ENCODE measurements around the gene ZFP62.
"Not testable (repeated sequence)": the region's sequence is repeated elsewhere in the genome, so short reads cannot be mapped to it uniquely, and the experiment has no call there.

The ZFP62 gene

DNA sequence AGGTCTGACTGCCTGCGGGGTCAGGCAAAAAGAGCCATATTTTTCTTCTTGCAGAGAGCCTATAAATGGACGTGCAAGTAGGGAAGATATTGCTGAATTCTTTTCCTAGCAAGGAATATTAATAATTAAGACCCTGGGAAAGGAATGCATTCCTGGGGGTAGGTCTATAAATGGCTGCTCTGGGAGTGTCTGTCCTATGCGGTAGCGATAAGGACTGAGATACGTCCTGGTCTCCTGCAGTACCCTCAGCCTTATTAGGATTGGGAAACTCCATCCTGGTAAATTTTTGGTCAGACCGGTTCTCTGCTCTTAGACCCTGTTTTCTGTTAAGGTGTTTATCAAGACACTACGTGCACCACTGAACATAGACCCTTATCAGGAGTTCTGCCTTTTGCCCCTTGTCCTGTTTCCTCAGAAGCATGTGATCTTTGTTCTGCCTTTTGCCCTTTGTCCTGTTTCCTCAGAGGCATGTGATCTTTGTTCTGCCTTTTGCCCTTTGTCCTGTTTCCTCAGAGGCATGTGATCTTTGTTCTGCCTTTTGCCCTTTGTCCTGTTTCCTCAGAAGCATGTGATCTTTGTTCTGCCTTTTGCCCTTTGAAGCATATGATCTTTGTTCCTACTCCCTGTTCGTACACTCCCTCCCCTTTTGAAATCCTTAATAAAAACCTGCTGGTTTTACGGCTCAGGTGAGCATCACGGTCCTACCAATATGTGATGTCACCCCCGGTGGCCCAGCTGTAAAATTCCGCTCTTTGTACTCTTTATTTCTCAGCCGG is 32.1 kb downstream of the ZFP62 start:
- DNase-seq = not testable (repeated sequence)

DNA sequence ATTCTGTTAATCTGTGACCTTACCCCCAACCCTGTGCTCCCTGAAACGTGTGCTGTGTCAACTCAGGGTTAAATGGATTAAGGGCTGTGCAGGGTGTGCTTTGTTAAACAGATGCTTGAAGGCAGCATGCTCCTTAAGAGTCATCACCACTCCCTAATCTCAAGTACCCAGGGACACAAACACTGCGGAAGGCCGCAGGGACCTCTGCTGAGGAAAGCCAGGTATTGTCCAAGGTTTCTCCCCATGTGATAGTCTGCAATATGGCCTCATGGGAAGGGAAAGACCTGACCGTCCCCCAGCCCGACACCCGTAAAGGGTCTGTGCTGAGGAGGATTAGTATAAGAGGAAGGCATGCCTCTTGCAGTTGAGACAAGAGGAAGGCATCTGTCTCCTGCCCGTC is 33.7 kb downstream of the ZFP62 start:
- not testable (repeated sequence) for DNase-seq

DNA sequence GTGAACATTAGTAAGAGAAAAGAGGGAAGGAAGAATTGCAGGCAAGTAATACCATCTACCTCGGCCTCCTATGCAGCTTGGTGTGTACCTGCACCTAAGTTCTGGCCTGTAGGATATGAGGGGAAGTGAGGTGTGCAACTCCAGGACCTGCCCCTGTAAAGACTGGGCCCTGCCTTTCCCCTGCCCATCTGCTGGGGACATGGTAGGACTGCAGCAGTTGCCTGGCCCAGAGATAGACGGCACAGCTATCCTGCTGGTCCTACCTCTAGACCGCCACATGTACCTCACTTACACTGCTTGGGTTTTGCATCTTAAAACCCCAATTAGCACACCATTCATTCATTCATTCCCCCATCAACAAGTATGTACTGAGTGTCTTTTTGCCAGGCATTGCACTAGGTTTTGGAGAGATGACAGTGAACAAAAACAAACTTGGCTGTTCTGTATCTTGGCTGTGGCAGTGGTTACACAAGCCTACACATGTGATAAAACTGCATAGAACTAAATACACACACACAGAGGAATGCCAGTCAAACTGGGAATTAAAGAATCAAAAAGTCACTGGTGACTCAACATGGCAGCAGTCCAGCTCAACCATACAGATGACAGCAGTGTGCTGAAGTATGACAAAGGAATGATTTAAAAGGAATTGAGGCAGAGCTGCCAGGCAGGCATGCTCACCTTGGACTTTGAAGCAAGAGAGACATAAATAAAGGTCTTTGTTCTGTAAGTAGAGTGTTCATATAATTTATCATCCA is 35.1 kb downstream of the ZFP62 start:
- DNase-seq = no peak

DNA sequence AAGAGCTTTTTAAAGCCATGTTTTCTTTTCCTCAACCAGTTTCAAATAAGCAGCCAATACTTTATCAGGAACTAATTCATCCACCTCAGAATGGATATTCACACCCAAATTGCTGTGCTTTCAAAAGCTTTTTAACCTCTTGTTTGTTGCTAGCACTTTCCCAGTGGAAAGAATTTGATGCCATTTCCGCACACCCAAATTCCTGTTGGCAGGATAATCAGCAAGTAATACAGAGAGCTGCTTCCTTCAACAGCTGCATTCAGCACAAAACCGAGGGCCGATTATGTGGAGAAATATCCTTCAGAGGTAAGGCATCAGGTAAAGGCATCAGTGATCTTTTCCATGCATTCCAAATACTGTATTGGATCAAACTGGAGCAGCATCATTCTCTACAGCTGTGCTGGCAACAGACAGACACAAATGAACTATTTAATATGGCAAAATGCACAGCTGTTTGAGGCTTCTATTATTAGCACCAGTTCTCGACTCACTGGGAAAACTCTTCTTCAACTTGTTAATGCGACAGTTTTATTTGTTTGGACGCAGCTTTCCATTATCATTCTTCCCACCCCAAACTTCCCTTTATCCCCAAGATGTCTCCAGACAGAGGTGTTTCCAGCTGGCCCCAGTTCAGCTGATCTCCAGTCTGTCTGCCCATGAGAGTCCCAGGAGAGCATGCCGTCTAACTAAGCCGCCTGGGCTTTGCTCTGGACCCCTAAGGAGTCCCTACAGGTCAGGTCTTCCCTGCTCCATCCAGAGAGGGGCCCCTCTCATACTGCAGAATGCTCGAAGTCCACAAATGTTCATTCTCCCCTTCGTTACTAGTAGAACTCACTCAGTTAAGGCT is 36.2 kb downstream of the ZFP62 start:
- no peak for DNase-seq

DNA sequence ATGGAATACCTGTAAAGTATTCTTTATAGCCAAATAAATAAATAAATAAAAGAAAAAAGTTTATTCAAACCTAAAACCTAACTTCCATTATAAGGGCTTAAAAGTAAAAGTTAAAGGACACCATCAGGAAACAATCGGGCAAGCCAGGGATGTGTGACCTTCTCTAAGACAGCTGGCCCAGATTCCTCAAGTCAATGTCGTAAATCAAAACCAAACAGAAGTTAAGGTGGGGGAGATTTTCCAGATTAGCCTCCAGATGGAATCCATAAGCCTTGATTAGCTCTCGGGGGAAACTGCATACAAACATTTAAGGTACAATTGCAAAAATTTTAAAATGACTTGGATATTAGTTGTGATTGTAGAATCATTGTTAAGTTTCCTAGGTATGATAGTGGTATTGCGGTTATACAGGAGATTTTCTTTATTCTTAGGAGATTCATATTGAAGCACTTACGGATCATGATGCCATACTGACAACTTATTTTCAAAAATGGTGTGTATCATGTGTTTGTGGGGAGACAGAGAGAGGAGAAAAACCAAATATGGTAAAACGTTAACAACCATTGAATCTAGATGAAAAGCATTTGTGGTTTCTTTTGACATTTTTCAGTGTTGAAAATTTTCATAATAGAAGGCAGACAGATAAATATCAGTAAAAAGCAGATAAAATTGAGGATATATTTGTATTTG is 37.0 kb downstream of the ZFP62 start:
- no peak for DNase-seq

DNA sequence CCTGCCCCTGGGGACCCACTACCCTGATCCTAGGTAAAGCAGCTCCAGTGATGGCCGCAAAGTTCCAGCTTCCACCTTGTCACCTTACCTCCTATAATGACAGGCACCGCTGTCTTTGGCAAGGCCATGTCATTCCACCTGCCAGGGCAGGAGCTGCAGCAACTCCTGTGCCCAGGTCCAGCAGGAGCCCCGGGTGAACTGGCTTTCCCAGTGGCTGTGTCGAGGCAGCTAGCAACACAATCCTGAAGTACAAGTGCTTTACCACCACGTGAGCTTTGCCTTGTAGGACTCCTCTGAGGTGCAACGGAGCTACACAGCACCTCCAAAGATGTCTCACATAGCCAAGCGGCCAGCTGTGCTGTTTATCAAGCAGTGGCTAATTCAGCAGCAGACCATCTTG is 37.7 kb downstream of the ZFP62 start:
- no peak for DNase-seq

DNA sequence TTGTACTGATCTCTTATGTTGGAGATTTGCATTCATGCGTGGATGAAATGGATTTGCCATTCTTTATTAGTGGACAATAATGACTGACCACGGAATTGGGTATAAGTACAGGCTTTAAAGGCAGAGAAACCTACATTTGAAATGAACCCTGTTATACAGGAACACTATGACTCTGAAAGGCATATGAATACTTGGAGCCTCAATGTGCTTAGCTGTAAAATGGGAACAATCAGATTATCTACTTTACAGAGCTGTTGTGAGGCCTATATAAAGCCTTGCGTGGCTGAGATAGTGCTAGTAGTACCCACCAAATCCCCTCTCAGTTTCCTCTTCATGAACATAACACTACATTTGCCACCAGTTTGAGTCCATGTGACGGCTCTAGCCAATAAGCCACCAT is 39.5 kb downstream of the ZFP62 start:
- DNase-seq = no peak

DNA sequence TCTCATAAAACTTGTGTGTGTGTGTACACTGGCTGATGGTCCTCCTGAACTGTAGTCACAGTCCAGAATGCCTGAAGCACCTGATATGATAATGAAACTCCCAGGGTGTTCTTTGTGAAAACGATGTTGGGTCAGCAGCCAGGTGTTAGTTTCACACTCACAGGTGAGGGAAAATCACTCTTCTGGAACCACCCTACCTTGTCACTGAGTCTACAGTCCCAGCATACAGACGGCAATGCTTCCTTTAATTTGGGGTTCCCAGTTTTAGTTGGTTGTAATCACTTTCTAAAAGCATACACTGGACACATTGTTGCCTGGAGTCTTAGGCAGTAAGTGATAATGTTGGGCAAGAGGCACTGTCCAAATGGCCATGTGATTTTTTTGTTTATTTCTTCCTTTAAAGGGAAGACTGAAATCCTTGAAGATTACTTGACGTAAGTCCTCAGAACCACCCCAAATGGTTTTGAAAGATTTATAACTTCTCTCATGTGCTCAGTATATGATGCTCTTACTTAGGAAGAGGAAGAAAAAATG is 40.2 kb downstream of the ZFP62 start:
- no peak for DNase-seq

DNA sequence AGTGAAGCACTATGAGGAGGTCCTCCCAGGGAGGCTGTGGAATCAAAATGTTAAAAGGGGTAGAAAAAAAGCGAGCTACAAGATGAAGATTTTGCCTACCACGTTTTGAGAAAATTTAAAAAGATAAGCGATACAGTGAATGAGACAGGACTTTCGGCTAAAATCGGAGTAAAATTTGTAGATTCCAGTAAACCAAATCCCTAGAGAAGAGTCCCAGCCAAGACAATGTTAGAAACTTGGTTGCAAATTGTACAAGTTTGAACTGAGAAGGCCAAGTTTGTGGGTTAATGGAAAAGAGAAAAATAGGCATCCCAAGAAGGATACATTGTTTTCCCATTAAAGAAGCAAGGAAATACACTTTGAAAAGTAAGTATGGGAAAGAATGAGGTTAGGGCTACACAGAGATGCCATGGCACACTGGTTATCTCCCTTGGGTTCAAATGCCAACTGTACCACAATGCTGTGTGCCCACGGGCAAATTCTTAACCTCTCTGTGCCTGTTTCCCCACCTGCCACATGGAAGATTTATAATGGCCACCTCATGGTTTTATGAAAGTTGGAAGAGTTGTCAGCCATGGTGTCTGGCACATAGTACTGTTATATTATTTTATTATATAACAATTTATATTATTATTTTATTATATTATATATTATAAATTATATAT is 42.3 kb downstream of the ZFP62 start:
- no peak for DNase-seq

DNA sequence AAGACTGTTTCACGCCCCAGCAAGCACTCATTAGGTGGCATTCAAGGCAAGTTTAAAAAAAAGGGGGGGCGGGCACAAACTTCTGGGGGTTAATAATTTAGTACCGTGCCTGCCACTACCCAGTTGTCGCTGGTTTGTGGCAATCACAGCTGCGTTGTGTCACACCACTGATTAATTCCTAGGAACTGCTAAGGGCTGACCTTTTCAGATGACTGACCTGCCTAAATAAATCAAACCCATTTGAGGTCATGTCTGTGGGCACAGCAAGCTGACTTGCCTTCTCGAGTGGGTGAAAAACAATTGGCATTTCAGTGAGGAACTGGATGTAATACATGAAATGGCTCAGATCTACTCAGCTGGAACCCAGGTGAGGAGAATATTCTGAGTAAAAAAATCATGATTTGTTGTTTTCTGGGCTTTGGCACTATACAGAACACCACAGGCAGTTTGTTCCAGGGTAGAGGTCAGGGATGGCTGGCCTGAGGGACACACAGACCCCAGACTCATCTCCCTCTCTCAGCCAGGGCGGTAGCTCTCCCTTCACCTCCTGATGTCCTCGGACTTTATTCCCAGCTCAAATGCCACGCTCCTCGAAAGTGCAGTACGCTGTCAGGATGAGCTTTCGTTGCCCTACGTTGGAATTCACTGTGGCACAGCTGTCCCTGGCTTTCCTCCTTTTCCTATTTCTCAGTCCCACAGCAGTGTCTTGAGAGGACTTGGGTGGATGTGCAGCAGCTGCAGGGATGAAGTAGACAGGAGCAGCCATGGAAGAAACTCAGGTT is 43.0 kb downstream of the ZFP62 start:
- no peak for DNase-seq

DNA sequence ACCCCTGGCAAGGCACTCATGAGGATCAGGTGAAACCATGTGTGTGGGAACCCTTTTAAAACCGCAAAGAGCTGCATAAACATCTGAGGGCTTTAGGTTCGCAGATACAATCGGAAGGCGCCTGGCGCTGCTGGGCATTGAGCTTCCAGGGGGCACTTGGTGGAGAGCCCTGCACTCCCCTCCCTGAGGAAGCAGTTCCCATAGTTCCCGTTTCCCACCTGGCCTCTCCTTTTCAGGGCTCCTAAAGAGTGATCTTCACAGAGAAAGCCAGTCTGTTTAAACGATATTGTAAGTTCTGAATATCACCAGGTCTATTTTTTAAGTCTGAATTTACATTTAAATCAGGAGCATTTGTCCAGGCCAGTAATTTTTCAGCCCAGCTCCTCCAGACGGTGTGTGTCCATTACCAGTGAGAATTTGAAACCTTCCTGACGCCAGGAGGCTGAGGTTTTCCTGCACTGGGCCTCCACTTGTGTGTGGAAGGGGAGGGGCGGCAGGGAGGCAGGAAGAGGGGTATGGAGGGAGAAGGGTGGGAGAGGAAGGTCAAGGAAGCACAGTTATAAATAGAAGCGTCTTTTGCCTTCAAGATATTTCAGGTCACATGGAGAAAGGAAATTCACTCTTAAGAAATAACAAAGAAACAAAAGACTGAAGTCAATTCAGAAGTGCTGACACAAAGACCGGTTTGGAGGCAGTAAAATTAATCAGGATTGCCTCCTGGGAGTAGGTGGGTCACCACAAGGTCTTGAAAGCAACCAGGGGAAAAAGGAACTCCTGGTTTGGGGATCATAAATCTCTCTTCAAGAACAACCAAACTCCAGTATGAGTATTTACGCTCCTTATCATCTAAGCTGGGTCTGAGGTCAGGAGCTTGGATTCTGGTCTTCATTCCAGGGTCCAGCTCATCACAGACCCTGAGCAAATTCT is 44.2 kb downstream of the ZFP62 start:
- DNase-seq = peak; percentile 37

DNA sequence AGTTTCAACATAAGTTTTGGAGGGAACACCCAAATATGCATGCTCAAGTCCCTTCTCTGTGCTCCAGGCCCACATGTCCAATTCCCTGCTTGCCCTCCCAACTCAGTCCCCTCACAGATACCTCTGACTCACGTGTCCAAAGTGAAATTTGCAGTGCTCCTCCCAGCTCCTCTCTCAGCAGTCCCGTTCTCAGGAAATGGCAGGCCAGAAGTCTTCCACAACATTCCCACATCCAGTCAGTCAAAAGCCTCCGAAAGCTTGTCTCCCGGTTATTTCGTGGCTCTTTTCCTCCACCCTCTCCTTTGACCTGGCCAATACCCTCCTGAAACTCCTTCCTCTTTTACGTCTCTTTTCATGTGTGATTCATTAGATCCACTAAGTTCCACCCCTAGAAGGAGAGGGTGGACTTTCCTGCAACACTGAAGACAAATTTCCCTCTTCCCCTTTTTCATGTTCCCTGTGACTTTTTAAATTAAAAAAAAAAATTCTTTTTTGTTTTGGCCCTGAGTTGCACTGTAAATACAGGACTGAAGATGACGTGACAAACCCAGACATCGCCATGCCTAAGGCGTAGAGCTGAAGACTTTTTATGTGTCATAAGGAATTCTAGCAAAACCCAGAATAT is 45.7 kb downstream of the ZFP62 start:
- DNase-seq = no peak

DNA sequence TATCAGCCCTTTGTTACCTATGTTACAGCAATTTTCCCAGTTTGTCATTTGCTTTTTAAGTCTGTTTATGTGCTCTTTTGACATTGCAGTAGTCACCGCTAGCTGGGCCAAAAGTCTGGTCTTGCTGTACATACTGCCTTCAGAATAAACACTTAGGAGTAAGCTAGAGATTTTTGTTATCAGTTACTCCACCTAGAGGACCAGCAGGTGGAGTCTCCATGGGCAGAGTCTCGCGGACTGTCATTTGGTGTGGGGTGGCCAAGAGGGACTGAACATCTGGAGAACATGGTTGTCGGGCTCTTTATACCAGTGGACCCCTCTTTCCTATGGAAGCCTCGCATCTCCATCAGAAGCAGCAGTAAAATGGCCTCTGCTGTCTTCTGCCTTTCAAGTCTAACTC is 47.7 kb downstream of the ZFP62 start:
- no peak for DNase-seq

DNA sequence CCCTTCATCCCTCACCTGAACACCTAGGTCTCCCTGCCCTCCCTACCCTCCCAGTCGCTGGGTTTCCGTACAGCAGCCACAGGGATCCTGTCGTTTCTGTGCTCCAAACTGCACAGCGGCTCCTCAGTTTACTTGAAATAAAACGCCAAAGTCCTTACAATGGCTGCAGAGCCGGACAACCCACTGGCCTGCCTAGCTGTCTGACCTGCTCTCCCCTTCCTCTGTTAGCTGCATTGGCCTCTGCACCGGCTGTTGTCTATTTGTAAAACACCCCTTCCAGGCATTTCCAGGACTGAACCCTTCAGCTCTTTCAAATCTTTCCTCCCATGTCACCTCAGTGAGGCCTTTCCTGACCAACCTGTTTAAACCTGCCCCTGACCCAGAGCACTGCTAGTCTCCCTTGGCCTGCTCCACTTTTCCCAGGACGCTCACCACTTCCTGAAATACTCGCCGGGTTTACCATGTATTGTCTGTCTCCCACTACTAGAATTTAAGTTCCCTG is 49.4 kb downstream of the ZFP62 start:
- DNase-seq = no peak

DNA sequence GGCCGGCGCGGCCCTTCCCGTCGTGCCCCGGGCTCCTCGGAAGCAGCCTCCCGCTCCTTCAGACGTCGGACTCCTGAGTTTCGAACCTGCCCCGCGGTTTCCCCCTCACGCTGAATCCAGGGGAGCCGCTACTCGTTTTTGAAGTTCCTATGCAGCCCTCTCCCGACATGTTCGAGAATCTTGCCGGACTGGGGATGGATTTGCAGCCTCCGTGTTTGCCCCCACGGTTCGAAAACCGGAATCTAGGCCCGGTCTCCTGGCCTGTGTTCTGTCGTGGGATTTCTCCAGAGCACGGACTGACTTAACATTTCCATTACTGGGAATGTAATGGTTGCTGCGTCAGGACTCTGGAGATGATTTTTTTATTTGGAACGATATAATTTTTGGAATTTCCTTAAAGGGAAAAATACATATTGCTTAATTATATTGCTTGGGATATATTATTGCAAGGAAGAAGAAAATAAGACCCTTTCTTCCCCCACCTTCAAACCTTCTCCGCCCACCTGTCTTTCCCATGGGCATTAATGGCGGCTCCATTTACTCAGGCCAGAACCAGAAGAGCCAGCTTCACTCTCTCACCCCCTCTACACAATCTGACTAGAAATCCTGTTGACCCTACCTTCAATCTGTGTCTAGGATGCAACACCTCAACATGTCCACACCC is 50.0 kb downstream of the ZFP62 start:
- no peak for DNase-seq

DNA sequence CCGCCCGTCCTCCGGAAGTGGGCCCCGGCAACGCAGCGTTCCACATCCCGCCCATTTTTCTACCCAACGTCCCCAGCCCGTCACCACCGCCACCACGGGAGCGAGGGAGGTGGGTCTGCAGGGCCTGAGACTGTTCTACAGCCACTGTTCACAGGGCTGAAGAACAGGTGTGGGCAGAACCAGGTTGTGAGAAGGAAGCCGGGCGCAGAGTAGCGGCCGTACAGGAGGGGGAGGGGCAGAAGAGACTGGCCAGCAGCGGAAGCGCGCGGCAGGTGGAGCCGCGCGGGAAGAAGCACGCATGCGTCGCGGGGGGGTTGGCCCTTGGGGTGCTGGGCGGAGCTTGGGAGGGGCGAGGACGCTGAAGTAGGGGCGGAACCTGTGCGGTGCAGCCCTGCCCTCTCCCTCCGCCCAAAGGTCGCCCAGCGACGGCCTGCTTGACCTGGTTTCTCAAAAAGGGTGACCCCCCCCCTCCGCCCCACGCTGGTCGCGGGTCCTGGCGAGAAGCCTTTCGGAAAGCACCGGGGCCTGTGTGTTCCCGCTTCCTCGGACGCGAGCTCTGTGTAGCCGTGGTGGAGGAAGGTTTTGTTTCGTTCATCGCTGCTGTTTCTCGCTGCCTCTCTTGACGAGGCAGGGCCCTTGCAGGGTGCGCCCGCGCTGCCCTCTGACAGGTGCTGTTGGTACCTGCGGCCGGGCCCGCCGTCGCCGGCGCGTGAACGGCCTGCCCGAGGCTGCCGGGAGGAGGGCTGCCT is 50.7 kb downstream of the ZFP62 start:
- peak; percentile 95 for DNase-seq

DNA sequence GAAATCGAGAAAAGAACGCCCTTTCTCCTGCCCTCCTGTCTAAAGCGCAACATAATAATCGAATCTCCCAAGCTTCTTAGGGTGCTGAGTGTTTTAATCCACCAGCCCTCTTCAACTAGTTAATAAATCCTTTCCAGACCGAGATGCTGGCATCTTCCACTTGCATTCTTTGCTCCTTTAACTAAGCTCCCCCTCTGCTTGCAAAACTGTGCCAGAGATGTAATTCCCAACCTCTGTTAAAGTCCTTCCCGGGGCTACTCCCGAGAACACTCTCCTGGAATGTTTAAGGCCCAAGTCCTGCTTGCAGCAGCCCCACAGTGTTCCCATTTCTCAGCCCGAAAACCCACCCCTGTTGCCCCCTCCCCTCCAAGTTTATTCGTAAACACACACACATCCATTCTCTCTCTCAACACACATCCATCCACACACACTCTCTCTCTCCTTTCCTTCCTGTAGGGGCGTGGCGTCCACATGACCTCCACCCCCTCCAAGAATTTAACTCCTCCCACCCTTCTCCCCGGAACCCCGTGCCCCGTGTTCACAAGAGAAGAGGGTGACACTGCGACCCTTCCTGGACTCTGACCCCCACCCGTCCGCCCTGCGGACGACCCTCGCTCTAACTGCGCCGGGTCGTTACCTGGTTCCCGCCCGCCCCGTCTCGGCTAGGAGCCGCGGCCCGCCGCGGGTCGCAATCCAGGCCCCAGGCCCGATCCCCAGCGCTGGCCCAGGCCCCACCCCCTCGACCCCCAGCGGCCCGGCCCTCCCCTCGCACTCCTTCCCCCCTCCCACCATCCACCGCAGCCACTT is 51.5 kb downstream of the ZFP62 start:
- peak; percentile 95 for DNase-seq

Data from CD4-positive, alpha-beta T cell treated with Interleukin-6 for 4 hours (primary cell).